Activated T-cell treated with anti-CD3 and anti-CD28 coated beads, Interleukin-2, amount 50 U/mL, for 72 hours (primary cell): ENCODE data around the gene SPOCD1. TPM values are rescaled to one million over a fixed set of nuclear protein-coding genes. Genes with fewer than 3 reads are reported as not detected.
"Not testable (repeated sequence)": the region's sequence is repeated elsewhere in the genome, so short reads cannot be mapped to it uniquely, and the experiment has no call there.

Experiments
- ATAC-seq, 2 donors: fragments of 150-1000 bp; cut with Tn5 transposase; replicated peaks in 1 of 2; 2 replicates each; pipeline ENCODE4 v1.10.0; 2021; ENCODE audit warnings: moderate library complexity in 2 of 2, mild to moderate bottlenecking in 1 of 2
- DNase-seq, 2 donors: peaks; one replicate each; pipeline ENCODE4 v3.0.0; 2021 to 2022; ENCODE audit warnings: mixed read lengths in 1 of 2
- H3K27ac Mint-ChIP-seq: one replicate; pipeline ENCODE4 v1.8.0; 2022; ENCODE audit warnings: mild to moderate bottlenecking, moderate library complexity, mixed read lengths
- H3K27me3 Mint-ChIP-seq: one replicate; pipeline ENCODE4 v1.8.0; 2022; ENCODE audit warnings: low read depth, mixed read lengths
- H3K36me3 Mint-ChIP-seq, 2 donors: one replicate each; pipeline ENCODE4 v1.8.0; 2022; ENCODE audit warnings: mixed read lengths in 2 of 2, mild to moderate bottlenecking in 1 of 2; ENCODE audit not compliant: insufficient read depth in 2 of 2
- H3K4me1 Mint-ChIP-seq: one replicate; pipeline ENCODE4 v1.8.0; 2022; ENCODE audit warnings: low read depth, mixed read lengths
- H3K4me3 Mint-ChIP-seq, 2 donors: one replicate each; pipeline ENCODE4 v1.8.0; 2022; ENCODE audit warnings: mild to moderate bottlenecking in 2 of 2, mixed read lengths in 2 of 2, moderate library complexity in 2 of 2
- H3K9me3 Mint-ChIP-seq, 2 donors: one replicate each; pipeline ENCODE4 v1.8.0; 2022; ENCODE audit warnings: mixed read lengths in 2 of 2
- total RNA-seq, 2 donors: library from RNA; stranded (reverse); gene quantifications; one replicate each; pipeline ENCODE4 v1.2.3, GENCODE V29; 2022

The SPOCD1 gene
- total RNA-seq, 2 donors from 2014 or later, result 0.74 to 1.0 TPM

DNA sequence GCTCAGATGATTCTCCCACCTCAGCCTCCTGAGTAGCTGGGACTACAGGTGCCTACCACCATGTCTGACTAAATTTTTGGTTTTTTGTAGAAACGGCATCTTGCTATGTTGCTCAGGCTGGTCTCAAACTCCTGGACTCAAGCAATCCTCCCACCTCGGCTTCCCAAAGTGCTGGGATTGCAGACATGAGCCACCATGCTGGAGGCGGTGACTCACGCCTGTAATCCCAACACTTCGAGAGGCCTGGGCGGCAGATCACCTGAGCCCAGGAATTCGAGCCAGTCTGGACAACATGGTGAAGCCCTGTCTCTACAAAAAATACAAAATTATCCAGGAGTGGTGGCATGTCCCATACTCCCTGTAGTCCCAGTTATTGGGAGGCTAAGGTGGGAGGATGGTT, 4.4 kb upstream of the SPOCD1 start:
- not testable (repeated sequence) for DNase-seq, H3K4me3 Mint-ChIP-seq

DNA sequence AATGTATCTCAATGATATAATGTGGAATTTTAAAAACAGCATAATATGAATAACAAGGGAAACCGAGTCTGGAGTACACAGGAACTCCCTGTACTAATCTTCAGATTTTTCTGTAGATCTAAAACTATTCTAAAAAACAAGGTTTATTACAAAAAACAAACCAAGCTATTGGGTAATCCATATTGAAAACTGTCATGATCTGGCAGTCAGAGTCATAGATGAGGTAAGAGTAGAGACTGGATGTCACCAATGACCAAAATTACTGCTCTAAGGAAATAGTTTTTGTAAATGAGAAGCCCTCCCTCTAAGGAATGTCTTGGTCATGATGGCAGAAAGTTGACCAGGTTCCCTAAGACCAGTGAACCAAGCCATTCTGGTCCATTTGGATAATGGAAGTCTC, 2.4 kb upstream of the SPOCD1 start:
- Mint-ChIP-seq H3K27ac (no peak overlapping the region), H3K9me3 (no peaks in the 10 kb centered on the region), H3K4me1 (peaks cover 5% of the 10 kb centered on the region), H3K27me3 (no peaks in the 10 kb centered on the region), H3K36me3 (no peaks in the 10 kb centered on the region), H3K4me3 (no peak overlapping the region)
- DNase-seq, result no peak
- no peak for ATAC-seq

More for the DNA sequence above, 4.4 kb upstream of the SPOCD1 start:
- H3K9me3 Mint-ChIP-seq, ATAC-seq, H3K27me3 Mint-ChIP-seq, H3K27ac Mint-ChIP-seq, H3K4me1 Mint-ChIP-seq, H3K36me3 Mint-ChIP-seq: not testable (repeated sequence)

DNA sequence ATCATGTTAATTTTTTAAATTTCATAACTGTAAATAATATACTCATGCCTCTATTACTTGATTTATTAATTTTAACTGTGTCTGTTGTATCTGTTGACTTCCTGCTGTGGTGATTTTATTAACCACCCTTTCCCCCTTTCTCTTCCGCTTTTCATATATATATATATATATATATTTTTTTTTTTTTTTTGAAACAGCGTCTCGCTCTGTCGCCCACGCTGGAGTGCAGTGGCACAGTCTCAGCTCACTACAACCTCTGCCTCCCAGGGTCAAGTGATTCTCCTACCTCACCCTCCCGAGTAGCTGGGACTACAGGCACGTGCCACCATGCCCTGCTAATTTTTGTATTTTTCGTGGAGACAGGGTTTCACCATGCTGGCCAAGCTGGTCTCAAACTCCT, 1.1 kb upstream of the SPOCD1 start:
- ATAC-seq, H3K27ac Mint-ChIP-seq, H3K4me1 Mint-ChIP-seq, H3K36me3 Mint-ChIP-seq, DNase-seq, H3K9me3 Mint-ChIP-seq, H3K27me3 Mint-ChIP-seq, H3K4me3 Mint-ChIP-seq: not testable (repeated sequence)

DNA sequence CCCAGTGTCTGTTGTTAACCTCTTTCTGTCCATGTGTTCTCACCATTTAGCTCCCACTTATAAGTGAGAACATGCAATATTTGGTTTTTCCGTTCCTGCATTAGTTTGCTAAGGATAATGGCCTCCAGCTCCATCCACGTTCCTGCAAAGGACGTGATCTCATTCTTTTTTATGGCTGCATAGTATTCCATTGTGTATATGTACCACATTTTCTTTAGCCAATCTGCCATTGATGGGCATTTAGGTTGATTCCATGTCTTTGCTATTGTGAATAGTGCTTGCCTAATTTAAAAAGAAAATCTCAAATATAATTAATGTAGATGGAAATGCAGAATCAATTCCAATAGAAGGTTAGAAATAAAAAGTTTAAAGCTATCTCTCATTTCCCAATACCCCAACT, 679 bp upstream of the SPOCD1 start:
- ATAC-seq, H3K36me3 Mint-ChIP-seq, DNase-seq, H3K9me3 Mint-ChIP-seq, H3K4me1 Mint-ChIP-seq, H3K27me3 Mint-ChIP-seq, H3K4me3 Mint-ChIP-seq, H3K27ac Mint-ChIP-seq: not testable (repeated sequence)

DNA sequence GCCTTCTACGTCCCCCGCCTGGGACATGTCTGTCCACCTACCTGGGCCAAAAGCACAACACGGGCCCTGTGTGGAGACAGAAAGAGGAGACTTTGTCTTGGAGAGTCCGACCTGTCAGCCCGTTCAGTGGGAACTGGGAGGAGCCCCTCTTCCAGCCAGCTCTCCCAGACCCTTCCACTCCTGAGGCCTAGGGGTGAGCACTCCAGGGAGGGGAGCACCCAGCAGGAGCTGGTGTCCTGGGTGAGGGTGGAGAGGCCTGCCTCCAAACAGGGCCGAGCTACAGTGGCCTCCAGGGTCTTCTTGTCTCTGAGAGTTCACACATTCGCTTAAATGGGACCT, 546 bp downstream of the SPOCD1 start:
- Mint-ChIP-seq H3K36me3 (no peaks in the 10 kb centered on the region), H3K4me3 (no peak overlapping the region), H3K27me3 (no peaks in the 10 kb centered on the region), H3K4me1 (peaks cover 5% of the 10 kb centered on the region), H3K27ac (no peak overlapping the region), H3K9me3 (no peaks in the 10 kb centered on the region)
- DNase-seq (no peak), ATAC-seq (no peak)

DNA sequence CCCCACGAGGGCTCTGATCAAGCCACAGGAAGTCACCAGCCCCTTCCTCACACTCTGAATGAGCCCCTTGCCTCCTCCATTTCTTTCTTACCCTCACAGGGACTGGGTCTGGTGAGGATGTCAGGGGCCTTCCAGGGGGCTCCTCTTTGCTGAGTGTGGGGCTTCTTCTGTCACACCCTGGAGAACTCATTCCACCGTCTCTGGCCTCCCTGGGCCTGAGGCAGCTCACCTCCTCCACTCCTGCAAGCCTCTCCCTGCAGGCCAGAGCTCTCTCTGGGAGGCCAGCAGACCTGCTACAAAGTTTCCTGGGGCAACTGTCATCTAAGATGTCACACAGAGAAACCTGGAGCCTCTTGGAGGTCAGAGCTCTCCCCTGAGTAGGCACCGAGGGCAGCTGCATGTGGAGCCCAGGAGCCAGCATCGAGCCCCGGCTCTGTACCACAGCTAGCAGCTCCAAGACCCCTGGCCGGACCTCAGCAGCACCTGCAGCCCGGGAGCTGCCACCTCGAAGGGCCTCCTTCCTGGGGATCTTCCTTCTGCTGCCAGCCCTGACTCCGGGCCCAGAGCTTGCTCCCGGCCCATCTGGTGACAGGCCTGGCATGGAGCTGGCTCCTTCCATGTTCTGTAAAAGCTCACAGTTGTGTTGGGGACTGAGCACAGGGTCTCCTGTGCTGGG, 1.1 kb downstream of the SPOCD1 start:
- Mint-ChIP-seq H3K27me3 (no peaks in the 10 kb centered on the region), H3K4me1 (peaks cover 5% of the 10 kb centered on the region), H3K4me3 (no peak overlapping the region), H3K36me3 (no peaks in the 10 kb centered on the region), H3K27ac (no peak overlapping the region), H3K9me3 (no peaks in the 10 kb centered on the region)
- DNase-seq (no peak), ATAC-seq (no peak)

DNA sequence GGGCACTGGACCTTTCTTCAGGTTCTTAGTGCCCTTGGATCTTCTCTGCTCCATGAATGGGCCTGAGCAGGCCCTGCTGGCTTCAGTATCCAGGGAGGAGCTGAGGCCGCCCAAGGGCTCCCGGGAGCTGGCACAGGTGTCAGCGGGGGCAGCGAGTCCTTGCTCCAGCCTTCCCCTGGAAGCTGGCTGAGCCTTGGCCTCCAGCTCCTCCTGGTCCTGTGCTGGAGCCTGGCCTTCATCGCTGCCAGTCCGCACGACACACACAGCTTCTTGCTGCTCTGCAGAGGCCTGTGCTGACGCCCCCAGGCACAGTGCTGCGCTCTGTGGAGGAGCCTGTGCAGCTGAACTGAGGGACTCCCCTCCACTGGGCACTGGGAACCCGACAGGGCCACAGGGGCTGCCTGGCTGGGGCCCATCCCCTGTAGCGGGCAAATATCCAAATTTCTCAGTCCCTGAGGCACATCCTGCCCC, 1.7 kb downstream of the SPOCD1 start:
- Mint-ChIP-seq H3K4me3 (no peak overlapping the region), H3K27ac (no peak overlapping the region), H3K36me3 (no peaks in the 10 kb centered on the region), H3K27me3 (no peaks in the 10 kb centered on the region), H3K4me1 (peaks cover 5% of the 10 kb centered on the region), H3K9me3 (no peaks in the 10 kb centered on the region)
- ATAC-seq (no peak), DNase-seq (no peak)

DNA sequence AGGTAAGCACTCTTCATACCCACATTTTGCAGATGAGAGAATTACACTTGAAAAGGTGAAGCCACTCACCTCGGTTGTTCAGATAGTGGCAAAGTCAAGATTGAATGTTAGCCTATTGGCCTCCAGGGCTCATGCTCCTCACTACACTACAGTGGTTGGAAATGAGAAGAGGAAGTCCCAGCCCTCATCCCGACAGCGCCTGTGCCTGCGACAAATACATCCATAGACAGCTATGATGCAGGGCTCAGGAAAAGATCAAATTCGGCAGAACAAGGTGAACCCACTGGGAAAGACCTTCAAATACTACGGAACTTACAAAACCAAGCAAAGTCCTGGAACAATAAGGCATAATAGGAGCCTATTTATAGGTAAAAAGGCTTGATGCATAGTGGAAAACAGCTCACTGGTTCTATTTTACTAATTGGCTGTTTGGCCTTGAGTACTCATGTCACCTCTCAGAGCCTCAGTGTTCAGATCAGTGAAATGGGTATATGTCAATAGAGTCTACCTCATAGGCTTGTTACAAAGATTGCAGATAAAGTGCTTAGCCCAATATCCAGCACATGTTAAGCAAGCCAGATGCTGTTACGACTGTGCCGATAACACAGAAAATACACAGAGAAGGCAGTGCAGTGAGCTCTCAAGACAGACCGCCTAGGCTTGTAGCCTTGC, 3.5 kb downstream of the SPOCD1 start:
- Mint-ChIP-seq H3K27ac (no peak overlapping the region), H3K27me3 (no peaks in the 10 kb centered on the region), H3K4me1 (peaks cover 5% of the 10 kb centered on the region), H3K4me3 (no peak overlapping the region), H3K9me3 (no peaks in the 10 kb centered on the region), H3K36me3 (no peaks in the 10 kb centered on the region)
- no peak for DNase-seq
- no peak for ATAC-seq

DNA sequence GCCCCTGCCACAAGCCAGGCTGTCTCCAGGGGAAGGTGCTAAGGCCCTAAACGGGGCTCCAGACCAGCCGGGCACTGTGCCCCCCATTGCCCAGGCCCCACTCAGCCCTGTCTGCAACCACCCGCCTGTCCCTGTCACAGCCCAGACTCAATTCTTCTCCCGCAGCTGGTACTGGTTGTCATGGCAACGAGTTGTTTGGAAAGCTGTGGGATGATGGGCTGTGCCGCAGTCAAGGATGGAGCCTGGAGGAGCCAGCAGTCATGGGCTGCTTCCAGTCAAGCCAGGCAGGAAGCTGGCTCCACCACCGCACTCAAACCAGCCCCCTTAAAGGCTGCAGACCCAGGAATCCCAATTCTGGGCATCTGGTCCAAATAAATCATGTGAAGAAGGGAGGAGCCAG, 4.2 kb downstream of the SPOCD1 start:
- Mint-ChIP-seq H3K9me3 (no peaks in the 10 kb centered on the region), H3K36me3 (no peaks in the 10 kb centered on the region), H3K27ac (no peak overlapping the region), H3K4me3 (no peak overlapping the region), H3K27me3 (no peaks in the 10 kb centered on the region), H3K4me1 (peaks cover 5% of the 10 kb centered on the region)
- no peak for DNase-seq
- no peak for ATAC-seq

DNA sequence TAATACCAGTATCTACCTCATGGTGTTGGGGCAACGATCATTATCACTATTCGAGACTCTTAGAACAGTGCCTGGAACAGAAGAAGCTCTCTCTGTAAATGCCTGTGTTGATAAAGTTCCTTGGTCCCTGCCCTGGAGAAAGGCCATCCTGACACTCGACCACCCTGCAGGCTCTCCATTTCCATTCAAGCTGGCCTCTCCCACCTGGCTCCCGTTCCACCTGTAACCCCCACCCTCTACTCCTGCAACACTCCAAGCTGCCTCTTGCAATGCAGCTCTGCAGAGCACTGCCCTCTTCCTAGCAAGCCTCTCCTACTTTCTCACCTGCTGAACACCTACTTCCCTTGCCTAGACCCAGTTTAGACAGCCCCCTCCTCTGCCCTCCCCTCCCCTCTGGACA, 6.1 kb downstream of the SPOCD1 start:
- no peaks in the 10 kb centered on the region for H3K4me1 Mint-ChIP-seq
- ATAC-seq, result no peak
- no peaks in the 10 kb centered on the region for H3K36me3 Mint-ChIP-seq
- H3K27ac Mint-ChIP-seq, result no peak overlapping the region
- H3K9me3 Mint-ChIP-seq, result no peaks in the 10 kb centered on the region
- no peak for DNase-seq
- no peaks in the 10 kb centered on the region for H3K27me3 Mint-ChIP-seq
- no peak overlapping the region for H3K4me3 Mint-ChIP-seq

DNA sequence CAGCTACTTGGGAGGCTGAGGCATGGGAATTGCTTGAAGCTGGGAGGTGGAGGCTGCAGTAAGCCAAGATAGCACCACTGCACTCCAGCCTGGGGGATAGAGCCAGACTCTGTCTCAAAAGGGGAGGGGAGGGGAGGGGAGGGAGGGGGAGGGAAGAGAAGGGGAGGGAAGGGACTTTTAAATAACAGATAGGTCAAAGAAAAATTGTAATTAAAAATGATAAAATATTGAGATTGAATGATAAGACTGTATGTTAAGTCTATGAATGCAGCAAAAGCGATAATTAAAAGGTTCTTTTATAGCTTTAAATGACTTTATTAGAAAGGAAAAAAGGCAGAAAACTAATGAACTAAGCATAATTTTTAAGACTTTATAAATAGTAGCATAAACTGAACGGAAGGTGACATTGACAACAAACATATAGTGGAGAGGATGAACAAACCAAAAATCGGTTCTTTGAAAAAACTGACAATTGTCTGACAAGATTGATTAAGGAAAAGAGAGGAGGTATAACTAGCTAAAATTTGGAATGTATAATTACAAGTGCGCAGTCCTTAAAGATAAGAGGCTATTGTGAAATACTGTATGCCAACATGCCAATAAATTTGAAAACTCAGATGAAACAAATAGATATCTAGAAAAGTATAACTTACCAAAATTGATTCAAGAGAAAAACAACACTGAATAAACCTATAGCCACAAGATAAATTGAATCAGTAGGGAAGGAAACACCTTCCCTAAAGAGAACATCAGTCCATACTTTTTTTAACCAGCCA, 8.4 kb downstream of the SPOCD1 start:
- no peaks in the 10 kb centered on the region for H3K4me1 Mint-ChIP-seq
- H3K9me3 Mint-ChIP-seq, result no peaks in the 10 kb centered on the region
- DNase-seq, result no peak
- no peak overlapping the region for H3K27ac Mint-ChIP-seq
- no peaks in the 10 kb centered on the region for H3K27me3 Mint-ChIP-seq
- no peaks in the 10 kb centered on the region for H3K36me3 Mint-ChIP-seq
- no peak overlapping the region for H3K4me3 Mint-ChIP-seq
- no peak for ATAC-seq

DNA sequence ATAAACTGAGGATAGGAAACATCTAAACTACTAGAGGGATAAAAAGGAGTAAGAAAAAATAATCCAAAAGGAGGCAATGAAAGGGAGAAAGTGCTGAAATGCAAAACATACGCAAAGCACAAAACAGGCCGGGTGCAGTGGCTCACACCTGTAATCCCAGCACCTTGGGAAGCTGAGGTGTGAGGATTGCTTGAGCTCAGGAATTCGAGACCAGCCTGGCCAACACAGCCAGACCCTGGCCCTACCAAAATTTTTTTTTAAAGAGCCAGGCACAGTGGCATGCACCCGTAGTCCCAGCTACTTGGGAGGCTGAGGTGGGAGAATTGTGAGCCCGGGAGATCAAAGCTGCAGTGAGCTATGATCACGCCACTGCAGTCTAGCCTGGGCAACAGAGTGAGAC, 10.5 kb downstream of the SPOCD1 start:
- H3K27ac Mint-ChIP-seq, result no peak overlapping the region
- peaks cover 10% of the 10 kb centered on the region for H3K27me3 Mint-ChIP-seq
- no peaks in the 10 kb centered on the region for H3K9me3 Mint-ChIP-seq
- H3K4me1 Mint-ChIP-seq, result no peaks in the 10 kb centered on the region
- DNase-seq, result no peak
- no peak overlapping the region for H3K4me3 Mint-ChIP-seq
- no peaks in the 10 kb centered on the region for H3K36me3 Mint-ChIP-seq
- no peak for ATAC-seq

DNA sequence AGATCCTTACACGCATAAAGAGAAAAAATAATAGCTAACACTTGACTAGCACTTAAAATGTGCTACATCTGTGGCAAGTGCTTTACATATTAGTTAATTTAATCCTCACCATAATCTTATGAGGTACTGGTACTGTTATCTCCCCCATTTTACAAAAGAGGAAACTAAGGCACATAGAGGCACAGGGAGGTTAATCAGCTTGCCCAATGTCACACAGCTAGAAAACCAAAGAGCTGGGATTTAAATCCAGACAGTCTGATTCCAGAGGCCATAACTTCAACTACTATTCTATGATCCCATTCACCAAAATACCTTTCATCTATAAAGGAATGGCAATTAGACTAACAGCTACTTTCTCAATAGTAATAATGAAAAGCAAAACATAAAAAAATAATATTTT, 11.7 kb downstream of the SPOCD1 start:
- ATAC-seq (no peak), DNase-seq (no peak)
- Mint-ChIP-seq H3K27ac (no peak overlapping the region), H3K4me1 (peaks cover under 1% of the 10 kb centered on the region), H3K9me3 (no peaks in the 10 kb centered on the region), H3K36me3 (no peaks in the 10 kb centered on the region), H3K4me3 (no peak overlapping the region), H3K27me3 (peaks cover 10% of the 10 kb centered on the region)
